NB4 (cell line): ENCODE results near the gene RFPL1.

ENCODE experiments used
- DNase-seq: peaks from one replicate; pipeline ENCODE4 v3.0.0; 2010; ENCODE audit warnings: low read depth
- H3K4me3 ChIP-seq: one replicate; pipeline ENCODE4 v1.5.1; 2011; ENCODE audit warnings: mild to moderate bottlenecking, low read depth, low read length, moderate library complexity
- CTCF ChIP-seq: IDR thresholded peaks from one replicate; pipeline ENCODE4 v1.5.1; 2012; ENCODE audit warnings: low read depth, low read length
- MAX ChIP-seq: IDR thresholded peaks from 2 replicates; pipeline ENCODE4 v1.6.1; 2011; ENCODE audit warnings: low read depth, low read length
- MYC ChIP-seq: IDR thresholded peaks from 2 replicates; pipeline ENCODE4 v1.6.1; 2011; ENCODE audit warnings: low read depth, low read length
- POLR2A ChIP-seq: IDR thresholded peaks from 2 replicates; pipeline ENCODE4 v1.6.1; 2011; ENCODE audit warnings: mild to moderate bottlenecking; ENCODE audit not compliant: insufficient read length; ENCODE audit errors: extremely low read depth

The RFPL1 gene

GRCh38 chr22:29491012-29491411 lies 52.6 kb downstream of the RFPL1 start:
- no peak for TF ChIP-seq MAX
- TF ChIP-seq POLR2A: no peak
- no peak for TF ChIP-seq MYC
- TF ChIP-seq CTCF: no peak

More at GRCh38 chr22:29491012-29491411, 52.6 kb downstream of the RFPL1 start:
- no peak overlapping the region for H3K4me3 ChIP-seq
- DNase-seq: no peak
